ENCODE measurements around the gene SDHB.

GRCh38 chr1:17023102-17023501 lies 30.7 kb downstream of the SDHB start:
- no peak for TF ChIP-seq EZH2 (IDR thresholded peaks at IDR 0.05)
- no peak for TF ChIP-seq POLR2AphosphoS5 (IDR thresholded peaks at IDR 0.05; ENCODE audit: borderline replicate concordance, low read depth, low read length)

Data from SK-N-MC (cell line).